ENCODE results near the gene CMIP.

Gene CMIP

DNA sequence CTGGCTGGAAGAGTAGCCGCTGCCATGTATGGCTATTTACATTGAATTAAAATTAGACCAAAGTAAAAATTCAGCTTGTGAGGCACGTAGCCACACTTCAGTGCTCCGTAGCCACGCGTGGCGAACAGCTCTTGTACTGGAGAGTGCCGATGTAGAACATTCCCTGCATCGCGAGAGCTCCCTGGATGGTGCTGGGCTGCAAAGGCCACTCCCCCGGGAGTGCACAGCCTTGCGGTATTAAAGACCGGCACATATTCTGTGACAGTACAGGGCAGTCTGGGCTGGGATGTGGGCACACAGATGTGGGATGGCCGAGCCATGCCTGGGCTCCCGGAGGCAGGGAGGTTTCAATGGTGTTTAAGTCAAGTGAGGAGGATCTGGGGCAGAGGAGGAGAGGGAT lies 102.2 kb downstream of the CMIP start:
- no peak for DNase-seq (ENCODE audit: extremely low read depth in 1 of 2, low read depth in 1 of 2)

DNA sequence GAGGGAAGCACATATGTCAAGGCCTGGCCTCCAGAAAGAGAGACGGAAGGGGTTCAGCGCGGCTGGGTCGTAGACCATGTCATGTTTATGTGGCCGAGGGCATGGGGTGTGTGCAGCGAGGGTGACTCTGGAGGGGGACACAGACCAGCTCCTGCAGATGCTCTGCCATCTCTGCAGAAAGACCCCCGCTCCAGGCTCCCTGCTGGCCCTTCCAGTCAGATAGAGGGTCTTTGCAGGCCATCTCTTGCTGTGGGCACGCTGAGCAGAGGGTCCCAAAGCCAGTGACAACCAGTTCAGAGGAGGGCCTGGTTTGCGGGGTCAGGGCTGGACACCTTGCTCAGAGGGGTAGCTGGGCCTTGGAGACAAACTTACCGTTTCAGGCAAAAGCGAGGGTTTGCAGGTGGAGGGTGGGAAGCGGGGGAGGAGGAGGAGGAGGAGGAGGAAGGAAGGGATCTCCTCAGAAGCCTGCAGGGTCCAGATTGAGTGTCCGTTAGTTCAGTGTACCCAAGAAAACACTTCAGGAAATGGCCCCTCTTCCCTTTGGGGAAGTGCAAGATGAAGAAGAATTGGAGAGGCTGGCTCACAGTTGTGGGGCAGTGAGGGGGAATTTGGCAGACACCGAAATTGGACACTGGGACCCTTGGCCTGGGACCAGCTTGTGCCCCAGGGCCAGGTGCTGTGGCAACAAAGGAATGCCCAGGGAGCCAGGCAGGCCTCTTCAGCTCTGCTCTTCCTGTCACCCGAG lies 102.8 kb downstream of the CMIP start:
- DNase-seq (ENCODE audit: extremely low read depth in 1 of 2, low read depth in 1 of 2): no peak

DNA sequence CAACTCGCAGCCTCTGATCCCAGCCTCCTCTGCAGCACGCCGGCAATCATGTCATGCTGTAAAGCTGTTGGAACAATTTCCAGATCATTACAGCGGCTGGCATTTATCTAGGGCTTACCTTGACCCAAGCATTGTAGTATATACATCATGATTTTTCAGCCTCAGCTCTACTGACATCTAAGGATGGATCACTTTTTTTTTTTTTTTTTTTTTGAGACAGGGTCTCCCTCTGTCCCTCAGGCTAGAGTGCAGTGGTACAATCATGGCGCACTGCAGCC lies 103.3 kb downstream of the CMIP start:
- DNase-seq (ENCODE audit: extremely low read depth in 1 of 2, low read depth in 1 of 2): no peak

DNA sequence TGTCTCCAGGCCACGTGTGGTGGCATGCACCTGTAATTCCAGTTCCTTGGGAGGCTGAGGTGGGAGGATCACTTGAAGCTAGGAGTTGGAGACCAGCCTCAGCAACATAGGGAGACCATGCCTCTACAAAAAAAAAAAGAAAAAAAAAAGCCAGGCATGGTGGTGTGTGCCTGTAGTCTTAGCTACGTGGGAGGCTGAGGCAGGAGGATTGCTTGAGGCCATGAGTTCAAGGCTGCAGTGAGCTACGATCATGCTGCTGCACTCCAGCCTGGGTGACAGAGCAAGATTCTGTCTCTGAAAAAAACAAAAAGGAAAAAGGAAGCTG lies 103.9 kb downstream of the CMIP start:
- no peak for DNase-seq (ENCODE audit: extremely low read depth in 1 of 2, low read depth in 1 of 2)

DNA sequence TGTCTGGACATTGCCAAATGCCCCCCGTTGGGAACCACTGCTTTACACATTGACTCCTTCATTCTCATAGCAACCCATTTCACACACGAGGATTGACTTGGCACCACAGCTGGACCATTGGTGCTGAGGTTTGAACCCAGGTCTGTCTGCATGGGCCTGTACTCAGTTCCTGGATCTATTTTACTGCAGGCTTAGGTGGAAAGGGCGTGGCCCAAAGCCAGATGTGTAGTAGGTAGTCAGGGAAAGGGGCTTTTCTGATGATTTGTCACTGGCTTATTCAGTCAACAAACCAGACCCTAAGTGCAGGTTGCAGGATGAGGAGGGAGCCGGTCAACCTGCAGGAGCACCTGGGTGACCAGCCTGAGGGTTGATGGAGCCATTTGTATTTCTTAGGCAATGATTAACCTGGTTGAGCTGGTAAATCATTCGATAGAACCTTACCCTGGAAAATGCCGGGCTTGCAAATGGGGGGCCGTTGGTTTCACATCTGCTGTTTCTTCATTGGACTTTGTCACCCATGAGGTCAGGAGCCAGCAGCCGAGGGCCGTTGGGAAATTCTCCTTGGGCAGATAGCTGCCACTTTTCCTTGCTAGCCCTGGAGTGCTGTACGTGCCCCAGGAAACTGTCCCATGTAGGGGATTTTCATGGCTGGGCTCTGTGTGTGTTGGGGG lies 104.4 kb downstream of the CMIP start:
- no peak for DNase-seq (ENCODE audit: extremely low read depth in 1 of 2, low read depth in 1 of 2)

GRCh38 chr16:81549547-81550431 lies 105.2 kb downstream of the CMIP start:
- no peak for DNase-seq (ENCODE audit: extremely low read depth in 1 of 2, low read depth in 1 of 2)

GRCh38 chr16:81550432-81550808 lies 105.8 kb downstream of the CMIP start:
- DNase-seq (ENCODE audit: extremely low read depth in 1 of 2, low read depth in 1 of 2): no peak

- DNase-seq (ENCODE audit: extremely low read depth in 1 of 2, low read depth in 1 of 2): no peak
Measured at GRCh38 chr16:81551151-81551808, 106.7 kb downstream of the CMIP start.

DNA sequence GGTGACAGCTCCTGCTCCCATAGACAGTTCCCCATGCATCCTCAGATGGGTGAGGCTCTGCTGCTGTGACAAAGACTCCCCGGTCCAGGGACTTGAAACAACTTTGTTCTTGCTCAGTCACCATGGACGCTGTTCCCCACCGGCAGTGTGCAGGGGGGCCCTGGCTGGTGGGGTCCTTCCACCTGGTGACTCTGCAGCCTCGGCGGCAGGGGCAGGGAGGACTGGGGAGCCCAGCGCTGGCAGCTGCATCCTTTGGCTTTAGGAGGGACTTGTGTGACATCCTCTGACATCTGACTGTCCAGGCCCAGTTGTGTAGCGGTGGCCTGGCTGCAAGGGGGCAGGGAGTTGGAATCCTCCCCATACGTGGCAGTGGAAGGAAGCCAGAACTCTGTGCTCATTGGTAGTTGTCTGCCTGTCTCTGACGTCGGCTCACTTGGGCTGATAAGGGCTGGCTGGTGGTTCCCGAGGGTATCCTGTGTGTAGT lies 107.3 kb downstream of the CMIP start:
- no peak for DNase-seq (ENCODE audit: extremely low read depth in 1 of 2, low read depth in 1 of 2)

DNA sequence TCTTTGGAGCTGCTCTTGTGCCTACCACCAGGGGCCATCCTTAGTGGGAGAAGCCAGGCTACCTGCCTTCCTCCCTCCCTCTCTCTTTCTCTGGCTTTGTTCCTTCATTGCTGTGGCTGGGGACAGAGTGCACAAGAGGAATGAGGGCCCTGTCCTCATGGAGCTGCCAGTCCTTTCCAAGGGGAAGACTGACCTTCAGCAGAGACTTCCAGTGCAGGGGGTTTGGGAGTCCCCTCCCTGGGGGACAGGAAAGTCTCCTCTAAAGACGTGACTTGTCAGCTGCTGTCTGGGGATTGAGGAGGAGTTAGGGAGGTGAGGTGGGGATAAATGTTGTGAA lies 108.1 kb downstream of the CMIP start:
- DNase-seq (ENCODE audit: extremely low read depth in 1 of 2, low read depth in 1 of 2): no peak

- no peak for DNase-seq (ENCODE audit: extremely low read depth in 1 of 2, low read depth in 1 of 2)
Measured at GRCh38 chr16:81553080-81553813, 108.6 kb downstream of the CMIP start.

GRCh38 chr16:81553814-81554675 lies 109.4 kb downstream of the CMIP start:
- no peak for DNase-seq (ENCODE audit: extremely low read depth in 1 of 2, low read depth in 1 of 2)

- DNase-seq (ENCODE audit: extremely low read depth in 1 of 2, low read depth in 1 of 2): no peak
Measured at GRCh38 chr16:81554979-81555378, 110.4 kb downstream of the CMIP start.

DNA sequence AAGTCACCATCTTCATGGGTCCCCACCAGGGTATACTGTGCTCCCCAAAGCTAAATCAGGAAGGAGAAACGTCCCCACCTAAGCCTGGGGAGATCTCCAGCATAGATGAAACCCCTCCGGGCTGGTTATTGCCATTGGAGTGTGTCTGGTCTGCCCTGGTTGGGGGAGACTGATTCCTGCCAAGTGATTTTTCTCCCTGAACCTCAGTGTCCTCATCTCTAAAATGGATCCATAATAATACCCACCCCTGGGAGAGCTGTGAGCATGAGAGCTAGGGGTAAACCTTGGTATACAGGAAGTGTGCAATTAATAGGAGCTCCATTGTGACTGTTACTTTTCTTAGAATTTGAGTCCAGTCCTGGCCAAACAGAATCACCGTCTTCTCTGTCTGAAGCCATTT lies 111.1 kb downstream of the CMIP start:
- no peak for DNase-seq (ENCODE audit: extremely low read depth in 1 of 2, low read depth in 1 of 2)

GRCh38 chr16:81556715-81557284 lies 112.2 kb downstream of the CMIP start:
- no peak for DNase-seq (ENCODE audit: extremely low read depth in 1 of 2, low read depth in 1 of 2)

DNA sequence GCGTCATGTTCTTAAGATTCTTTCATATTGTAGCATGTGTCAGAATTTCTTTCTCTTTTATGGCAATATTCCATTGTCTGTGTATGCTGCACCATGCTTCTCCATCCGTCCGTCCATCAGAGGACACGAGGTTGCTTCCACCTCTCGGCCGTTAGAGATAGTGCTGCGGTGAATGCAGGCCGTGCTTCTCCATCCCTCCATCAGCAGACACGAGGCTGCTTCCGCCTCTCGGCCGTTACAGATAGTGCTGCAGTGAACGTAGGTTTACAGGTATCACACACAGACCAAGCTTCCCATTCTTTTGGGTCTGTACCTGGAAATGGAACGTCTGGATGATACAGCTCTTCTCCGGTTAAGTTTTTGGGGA lies 113.5 kb downstream of the CMIP start:
- no peak for DNase-seq (ENCODE audit: extremely low read depth in 1 of 2, low read depth in 1 of 2)

DNA sequence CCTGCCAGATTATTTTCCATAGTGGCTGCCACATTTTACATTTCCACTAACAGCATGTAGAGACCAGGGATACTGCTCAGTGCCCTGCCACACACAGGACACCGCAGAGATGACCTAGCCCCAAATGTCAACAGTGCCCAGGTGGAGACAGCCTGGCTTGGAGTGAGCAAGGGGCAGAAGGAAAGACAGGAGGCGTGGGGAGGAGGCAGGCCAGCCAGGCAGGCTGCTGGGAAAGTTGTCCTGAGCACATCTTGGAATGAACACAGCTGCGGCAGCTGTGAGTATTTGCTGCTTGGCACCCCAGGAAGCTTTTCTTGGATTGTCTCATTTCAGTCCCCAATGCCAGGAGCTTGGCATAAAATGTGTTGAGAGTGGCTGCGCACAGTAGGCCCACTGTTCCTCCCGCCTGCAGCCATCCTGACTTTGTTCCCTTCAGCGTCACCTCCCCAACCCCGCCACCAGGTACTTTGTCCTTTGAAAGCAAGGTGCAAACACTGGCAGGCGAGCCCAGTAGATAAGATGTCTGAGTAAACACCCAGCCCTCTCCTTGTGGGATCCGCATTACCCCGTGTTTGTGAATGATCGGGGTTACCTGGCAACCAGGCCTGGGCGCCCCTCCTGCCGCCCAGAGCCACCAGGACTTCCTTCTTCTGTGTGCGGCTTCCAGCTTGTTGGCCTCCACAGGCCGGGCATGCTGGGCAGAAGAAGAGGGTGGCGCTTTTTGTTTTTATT lies 114.0 kb downstream of the CMIP start:
- no peak for DNase-seq (ENCODE audit: extremely low read depth in 1 of 2, low read depth in 1 of 2)

DNA sequence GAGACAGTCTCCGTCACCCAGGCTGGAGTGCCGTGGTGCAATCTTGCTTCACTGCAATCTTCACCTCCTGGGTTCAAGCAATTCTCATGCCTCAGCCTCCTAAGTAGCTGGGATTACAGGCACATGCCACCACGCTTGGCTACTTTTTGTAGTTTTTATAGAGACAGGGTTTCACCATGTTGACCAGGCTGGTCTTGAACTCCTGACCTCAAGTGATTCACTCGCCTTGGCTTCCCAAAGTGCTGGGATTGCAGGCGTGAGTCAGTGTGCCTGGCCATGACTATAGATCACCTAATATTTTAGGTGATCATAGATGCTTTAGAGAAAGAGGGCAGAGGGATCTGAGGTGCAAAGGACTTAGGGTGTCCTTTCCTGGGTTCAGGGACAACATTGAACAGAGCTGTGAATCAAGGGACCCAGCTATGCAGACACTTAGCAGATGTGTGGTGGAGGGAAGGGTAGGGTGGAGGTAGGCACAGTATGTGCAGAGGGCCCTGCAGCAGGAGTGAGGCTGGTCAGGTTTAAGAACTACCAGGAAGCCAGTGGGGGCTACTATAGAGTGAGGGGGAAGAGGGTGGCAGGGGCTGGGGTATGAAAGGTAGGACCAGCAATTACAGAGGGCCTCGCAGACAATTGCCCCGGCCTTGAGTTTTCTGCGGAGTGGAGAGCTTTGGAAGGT lies 116.5 kb downstream of the CMIP start:
- DNase-seq (ENCODE audit: extremely low read depth in 1 of 2, low read depth in 1 of 2): no peak
